ENCODE data around the gene CHEK1. TPM values are rescaled to one million over a fixed set of nuclear protein-coding genes. Genes with fewer than 3 reads are reported as not detected.

The CHEK1 gene
- total RNA-seq, 1 donor from 2014 or later = 52.7 TPM

DNA sequence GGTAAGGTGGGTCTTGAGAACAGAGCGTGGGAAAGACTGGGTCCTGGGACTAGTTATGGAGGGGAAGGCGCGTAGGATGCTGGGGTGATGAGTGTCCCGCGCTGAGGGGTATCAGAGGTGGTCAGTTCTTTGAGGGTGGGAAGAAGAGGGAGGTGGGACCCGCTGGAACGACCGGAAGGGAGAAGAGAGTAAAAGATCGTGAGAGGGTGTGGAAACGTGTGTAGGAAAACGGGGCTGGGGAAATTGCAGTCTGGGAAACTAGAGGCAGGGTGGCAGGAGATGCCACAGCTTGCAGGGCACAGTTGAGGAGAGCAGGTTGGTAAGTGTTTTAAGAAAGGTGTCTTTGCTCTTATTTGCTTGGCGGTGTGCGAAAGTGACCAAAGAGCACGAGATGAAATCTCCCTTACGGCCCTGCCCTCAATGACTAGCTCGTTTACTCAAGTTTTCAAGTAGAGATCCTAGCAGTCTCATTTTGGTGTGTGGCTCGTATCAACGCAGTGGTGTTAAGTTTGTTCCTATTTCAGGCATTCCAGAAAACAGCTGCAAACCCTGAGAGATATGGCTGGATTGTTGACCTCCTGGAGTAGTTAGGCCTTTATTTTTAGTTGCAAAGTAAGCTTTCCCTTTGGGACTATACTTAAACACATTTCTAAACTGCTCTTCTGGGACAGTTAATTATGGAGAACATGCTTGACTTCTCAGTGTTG is 31.7 kb upstream of the CHEK1 start:
- Mint-ChIP-seq H3K4me1 (ENCODE audit: low read depth) (peaks cover 24% of the 10 kb centered on the region), H3K27me3 (no peaks in the 10 kb centered on the region), H3K36me3 (ENCODE audit: insufficient read depth) (peaks cover 10% of the 10 kb centered on the region), H3K4me3 (ENCODE audit: low read depth) (peak overlapping the region; percentile 100), H3K27ac (peak overlapping the region; percentile 99), H3K9me3 (ENCODE audit: low read depth) (no peaks in the 10 kb centered on the region)
- TF ChIP-seq, protein P1, sequence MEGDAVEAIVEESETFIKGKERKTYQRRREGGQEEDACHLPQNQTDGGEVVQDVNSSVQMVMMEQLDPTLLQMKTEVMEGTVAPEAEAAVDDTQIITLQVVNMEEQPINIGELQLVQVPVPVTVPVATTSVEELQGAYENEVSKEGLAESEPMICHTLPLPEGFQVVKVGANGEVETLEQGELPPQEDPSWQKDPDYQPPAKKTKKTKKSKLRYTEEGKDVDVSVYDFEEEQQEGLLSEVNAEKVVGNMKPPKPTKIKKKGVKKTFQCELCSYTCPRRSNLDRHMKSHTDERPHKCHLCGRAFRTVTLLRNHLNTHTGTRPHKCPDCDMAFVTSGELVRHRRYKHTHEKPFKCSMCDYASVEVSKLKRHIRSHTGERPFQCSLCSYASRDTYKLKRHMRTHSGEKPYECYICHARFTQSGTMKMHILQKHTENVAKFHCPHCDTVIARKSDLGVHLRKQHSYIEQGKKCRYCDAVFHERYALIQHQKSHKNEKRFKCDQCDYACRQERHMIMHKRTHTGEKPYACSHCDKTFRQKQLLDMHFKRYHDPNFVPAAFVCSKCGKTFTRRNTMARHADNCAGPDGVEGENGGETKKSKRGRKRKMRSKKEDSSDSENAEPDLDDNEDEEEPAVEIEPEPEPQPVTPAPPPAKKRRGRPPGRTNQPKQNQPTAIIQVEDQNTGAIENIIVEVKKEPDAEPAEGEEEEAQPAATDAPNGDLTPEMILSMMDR (IDR thresholded peaks at IDR 0.05; ENCODE audit: unreplicated experiment) = no peak
- no peak for DNase-seq (ENCODE audit: low spot score, unreplicated experiment)

- peak overlapping the region; percentile 35 for H3K4me3 Mint-ChIP-seq (ENCODE audit: low read depth)
- no peak overlapping the region for H3K27ac Mint-ChIP-seq
- peaks cover 12% of the 10 kb centered on the region for H3K36me3 Mint-ChIP-seq (ENCODE audit: insufficient read depth)
- no peaks in the 10 kb centered on the region for H3K9me3 Mint-ChIP-seq (ENCODE audit: low read depth)
- H3K4me1 Mint-ChIP-seq (ENCODE audit: low read depth) = peaks cover 20% of the 10 kb centered on the region
- no peaks in the 10 kb centered on the region for H3K27me3 Mint-ChIP-seq
- TF ChIP-seq, protein P1 (IDR thresholded peaks at IDR 0.05; ENCODE audit: unreplicated experiment) = no peak
- DNase-seq (ENCODE audit: low spot score, unreplicated experiment) = no peak
Measured at GRCh38 chr11:125594958-125595357, 30.0 kb upstream of the CHEK1 start.

GRCh38 chr11:125600663-125601062 is 24.3 kb upstream of the CHEK1 start:
- TF ChIP-seq, protein P1 (IDR thresholded peaks at IDR 0.05; ENCODE audit: unreplicated experiment) = no peak
- no peak overlapping the region for H3K27ac Mint-ChIP-seq
- H3K36me3 Mint-ChIP-seq (ENCODE audit: insufficient read depth) = peaks cover 25% of the 10 kb centered on the region
- H3K4me3 Mint-ChIP-seq (ENCODE audit: low read depth) = no peak overlapping the region
- DNase-seq (ENCODE audit: low spot score, unreplicated experiment) = no peak
- no peaks in the 10 kb centered on the region for H3K27me3 Mint-ChIP-seq
- H3K4me1 Mint-ChIP-seq (ENCODE audit: low read depth) = peaks cover 1% of the 10 kb centered on the region
- no peaks in the 10 kb centered on the region for H3K9me3 Mint-ChIP-seq (ENCODE audit: low read depth)

GRCh38 chr11:125603207-125603606 is 21.8 kb upstream of the CHEK1 start:
- H3K4me3 Mint-ChIP-seq (ENCODE audit: low read depth) = no peak overlapping the region
- H3K9me3 Mint-ChIP-seq (ENCODE audit: low read depth) = no peaks in the 10 kb centered on the region
- H3K4me1 Mint-ChIP-seq (ENCODE audit: low read depth) = peaks cover 1% of the 10 kb centered on the region
- H3K36me3 Mint-ChIP-seq (ENCODE audit: insufficient read depth) = peaks cover 28% of the 10 kb centered on the region
- no peaks in the 10 kb centered on the region for H3K27me3 Mint-ChIP-seq
- no peak for DNase-seq (ENCODE audit: low spot score, unreplicated experiment)
- TF ChIP-seq, protein P1 (IDR thresholded peaks at IDR 0.05; ENCODE audit: unreplicated experiment) = no peak
- H3K27ac Mint-ChIP-seq = no peak overlapping the region

DNA sequence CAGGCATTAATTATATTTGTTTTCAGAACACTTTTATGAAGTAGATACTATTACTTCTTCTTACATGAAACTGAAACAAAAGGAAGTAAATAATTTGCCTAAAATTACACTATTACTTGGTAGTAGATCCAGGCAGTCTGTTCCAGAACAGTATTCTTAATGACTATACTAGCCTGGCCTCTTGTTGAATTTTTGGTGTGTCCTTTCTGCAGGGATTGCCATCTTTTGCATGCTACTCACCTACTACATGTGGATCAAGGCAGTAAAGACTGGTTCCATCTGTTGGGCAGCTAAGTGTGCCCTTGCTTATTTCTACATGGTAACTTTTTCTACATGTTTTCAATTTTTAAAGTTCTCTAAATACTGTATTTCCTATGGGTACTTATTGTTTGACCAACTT is 19.5 kb upstream of the CHEK1 start:
- Mint-ChIP-seq H3K27ac (no peak overlapping the region), H3K27me3 (no peaks in the 10 kb centered on the region), H3K36me3 (ENCODE audit: insufficient read depth) (peaks cover 37% of the 10 kb centered on the region), H3K4me3 (ENCODE audit: low read depth) (no peak overlapping the region), H3K4me1 (ENCODE audit: low read depth) (no peaks in the 10 kb centered on the region), H3K9me3 (ENCODE audit: low read depth) (no peaks in the 10 kb centered on the region)
- TF ChIP-seq, protein P1 (IDR thresholded peaks at IDR 0.05; ENCODE audit: unreplicated experiment) = no peak
- no peak for DNase-seq (ENCODE audit: low spot score, unreplicated experiment)

Data from progenitor cell of endocrine pancreas (in vitro differentiated cells).